NCI-H128 (cell line): ENCODE measurements around the gene TMEM87A.
"Not testable (repeated sequence)": the region's sequence is repeated elsewhere in the genome, so short reads cannot be mapped to it uniquely, and the experiment has no call there.

Source experiments
- DNase-seq: peaks from one replicate; lab custom pipeline; 2025; ENCODE audit not compliant: unreplicated experiment; lab: John Stamatoyannopoulos, UW

The TMEM87A gene

GRCh38 chr15:42272939-42273899 lies at the start of gene TMEM87A, which contains the start of gene GANC:
TSS of gene TMEM87A (minus strand) at chr15:42273433. CDS start at chr15:42273398, 35 bp downstream.
TSS of gene GANC (plus strand) at chr15:42273201. CDS start at chr15:42274482, 1,281 bp downstream.
- DNase-seq = peak; percentile 93

- no peak for DNase-seq
Observed at GRCh38 chr15:42319206-42319605, 46.0 kb upstream of the TMEM87A start.

GRCh38 chr15:42316282-42316805 lies 43.1 kb upstream of the TMEM87A start:
- DNase-seq = not testable (repeated sequence)

GRCh38 chr15:42315521-42315920 lies 42.3 kb upstream of the TMEM87A start:
- no peak for DNase-seq

GRCh38 chr15:42314818-42315217 lies 41.6 kb upstream of the TMEM87A start:
- no peak for DNase-seq

- no peak for DNase-seq
Observed at GRCh38 chr15:42313463-42313862, 40.2 kb upstream of the TMEM87A start.

- no peak for DNase-seq
Observed at GRCh38 chr15:42306681-42307080, 33.4 kb upstream of the TMEM87A start.

GRCh38 chr15:42301004-42301403 lies 27.8 kb upstream of the TMEM87A start:
- DNase-seq = not testable (repeated sequence)

- no peak for DNase-seq
Observed at GRCh38 chr15:42289166-42289565, 15.9 kb upstream of the TMEM87A start.

- no peak for DNase-seq
Observed at GRCh38 chr15:42287931-42288330, 14.7 kb upstream of the TMEM87A start.

- DNase-seq = no peak
Observed at GRCh38 chr15:42286445-42287029, 13.3 kb upstream of the TMEM87A start.

- DNase-seq = no peak
Observed at GRCh38 chr15:42285034-42285433, 11.8 kb upstream of the TMEM87A start.

- no peak for DNase-seq
Observed at GRCh38 chr15:42284551-42284950, 11.3 kb upstream of the TMEM87A start.

- no peak for DNase-seq
Observed at GRCh38 chr15:42283671-42284070, 10.4 kb upstream of the TMEM87A start.

GRCh38 chr15:42282926-42283325 lies 9.7 kb upstream of the TMEM87A start:
- no peak for DNase-seq

GRCh38 chr15:42282344-42282743 lies 9.1 kb upstream of the TMEM87A start:
- no peak for DNase-seq

GRCh38 chr15:42279234-42279723 lies 6.0 kb upstream of the TMEM87A start:
- no peak for DNase-seq

GRCh38 chr15:42276762-42277161 lies 3.5 kb upstream of the TMEM87A start:
- DNase-seq = no peak

GRCh38 chr15:42275780-42276391 lies 2.7 kb upstream of the TMEM87A start:
- DNase-seq = no peak

- DNase-seq = no peak
Observed at GRCh38 chr15:42274702-42274989, 1.4 kb upstream of the TMEM87A start.

- DNase-seq = no peak
Observed at GRCh38 chr15:42273900-42274701, 868 bp upstream of the TMEM87A start.
